LNCaP clone FGC (cell line): Measurements from ENCODE around the gene KCNJ14.

Source experiments
- DNase-seq: peaks from one replicate; pipeline ENCODE4 v3.0.0-alpha.2; 2011; ENCODE audit warnings: low read depth
- H3K4me3 ChIP-seq: 2 replicates; pipeline ENCODE4 v1.5.1; 2011; ENCODE audit warnings: mild to moderate bottlenecking, low read depth, low read length, control low read depth
- CTCF ChIP-seq: IDR thresholded peaks from 2 replicates; pipeline ENCODE4 v1.5.1; 2012; ENCODE audit warnings: mild to moderate bottlenecking; ENCODE audit not compliant: control insufficient read depth, insufficient read depth; ENCODE audit errors: extremely low read depth

KCNJ14 gene

GRCh38 chr19:48509467-48510194, 54.3 kb downstream of the KCNJ14 start:
- H3K4me3 ChIP-seq: no peak overlapping the region
- no peak for TF ChIP-seq CTCF
- DNase-seq: no peak

GRCh38 chr19:48510421-48511268, 55.3 kb downstream of the KCNJ14 start:
- DNase-seq: no peak
- TF ChIP-seq CTCF: no peak
- no peak overlapping the region for H3K4me3 ChIP-seq

- no peak for DNase-seq
- no peak overlapping the region for H3K4me3 ChIP-seq
- no peak for TF ChIP-seq CTCF
Measured at GRCh38 chr19:48511321-48511731, 56.0 kb downstream of the KCNJ14 start.

GRCh38 chr19:48511800-48512503, 56.6 kb downstream of the KCNJ14 start, which contains the start of gene LMTK3:
TSS of gene LMTK3 (minus strand) at chr19:48511835. CDS start at chr19:48511576, 259 bp downstream.
- no peak within 1 kb of the TSS for H3K4me3 ChIP-seq
- DNase-seq: no peak

GRCh38 chr19:48512504-48513288, 57.3 kb downstream of the KCNJ14 start:
- H3K4me3 ChIP-seq: no peak overlapping the region
- DNase-seq: no peak

More at GRCh38 chr19:48511800-48512503, 56.6 kb downstream of the KCNJ14 start, which contains the start of gene LMTK3:
- no peak for TF ChIP-seq CTCF

More at GRCh38 chr19:48512504-48513288, 57.3 kb downstream of the KCNJ14 start:
- no peak for TF ChIP-seq CTCF
